ENCODE measurements around the gene ZNF362. TPM values are rescaled to one million over a fixed set of nuclear protein-coding genes. Genes with fewer than 3 reads are reported as not detected.

The ZNF362 gene
- total RNA-seq, 1 donor from 2014 or later, result 85.0 TPM

GRCh38 chr1:33310702-33311101, 54.4 kb downstream of the ZNF362 start:
- H3K9me3 Mint-ChIP-seq (ENCODE audit: low read depth), result no peaks in the 10 kb centered on the region
- no peak for TF ChIP-seq CTCF (IDR thresholded peaks at IDR 0.05)

GRCh38 chr1:33311706-33312412, 55.6 kb downstream of the ZNF362 start:
- no peak for TF ChIP-seq CTCF (IDR thresholded peaks at IDR 0.05)
- Mint-ChIP-seq H3K4me3 (ENCODE audit: unreplicated experiment) (no peak overlapping the region), H3K27me3 (ENCODE audit: low read depth) (no peaks in the 10 kb centered on the region), H3K27ac (ENCODE audit: unreplicated experiment) (peak overlapping the region; percentile 10), H3K4me1 (ENCODE audit: low read depth) (peaks cover 4% of the 10 kb centered on the region), H3K36me3 (ENCODE audit: low read depth) (peaks cover 6% of the 10 kb centered on the region), H3K9me3 (ENCODE audit: low read depth) (no peaks in the 10 kb centered on the region)
- DNase-seq (ENCODE audit: low spot score), result peak; percentile 69

More at GRCh38 chr1:33310702-33311101, 54.4 kb downstream of the ZNF362 start:
- no peak overlapping the region for H3K27ac Mint-ChIP-seq (ENCODE audit: unreplicated experiment)
- peaks cover 6% of the 10 kb centered on the region for H3K4me1 Mint-ChIP-seq (ENCODE audit: low read depth)
- H3K4me3 Mint-ChIP-seq (ENCODE audit: unreplicated experiment), result no peak overlapping the region
- H3K27me3 Mint-ChIP-seq (ENCODE audit: low read depth), result no peaks in the 10 kb centered on the region
- H3K36me3 Mint-ChIP-seq (ENCODE audit: low read depth), result peaks cover 6% of the 10 kb centered on the region
- DNase-seq (ENCODE audit: low spot score), result peak; percentile 75

GRCh38 chr1:33312413-33312749, 56.1 kb downstream of the ZNF362 start:
- Mint-ChIP-seq H3K27ac (ENCODE audit: unreplicated experiment) (no peak overlapping the region), H3K36me3 (ENCODE audit: low read depth) (peaks cover 6% of the 10 kb centered on the region), H3K4me3 (ENCODE audit: unreplicated experiment) (no peak overlapping the region), H3K9me3 (ENCODE audit: low read depth) (no peaks in the 10 kb centered on the region), H3K4me1 (ENCODE audit: low read depth) (peaks cover 4% of the 10 kb centered on the region), H3K27me3 (ENCODE audit: low read depth) (no peaks in the 10 kb centered on the region)
- no peak for DNase-seq (ENCODE audit: low spot score)
- TF ChIP-seq CTCF (IDR thresholded peaks at IDR 0.05), result no peak

- Mint-ChIP-seq H3K27ac (ENCODE audit: unreplicated experiment) (no peak overlapping the region), H3K4me1 (ENCODE audit: low read depth) (peaks cover 15% of the 10 kb centered on the region), H3K4me3 (ENCODE audit: unreplicated experiment) (no peak overlapping the region), H3K36me3 (ENCODE audit: low read depth) (peaks cover 6% of the 10 kb centered on the region), H3K9me3 (ENCODE audit: low read depth) (no peaks in the 10 kb centered on the region), H3K27me3 (ENCODE audit: low read depth) (no peaks in the 10 kb centered on the region)
- TF ChIP-seq CTCF (IDR thresholded peaks at IDR 0.05), result no peak
- DNase-seq (ENCODE audit: low spot score), result peak; percentile 71
Measured at GRCh38 chr1:33314416-33314815, 58.1 kb downstream of the ZNF362 start.

- no peak for TF ChIP-seq CTCF (IDR thresholded peaks at IDR 0.05)
- no peaks in the 10 kb centered on the region for H3K27me3 Mint-ChIP-seq (ENCODE audit: low read depth)
- no peaks in the 10 kb centered on the region for H3K9me3 Mint-ChIP-seq (ENCODE audit: low read depth)
- peaks cover 6% of the 10 kb centered on the region for H3K36me3 Mint-ChIP-seq (ENCODE audit: low read depth)
- H3K27ac Mint-ChIP-seq (ENCODE audit: unreplicated experiment), result no peak overlapping the region
- no peak overlapping the region for H3K4me3 Mint-ChIP-seq (ENCODE audit: unreplicated experiment)
- peaks cover 15% of the 10 kb centered on the region for H3K4me1 Mint-ChIP-seq (ENCODE audit: low read depth)
- peak; percentile 62 for DNase-seq (ENCODE audit: low spot score)
Measured at GRCh38 chr1:33316601-33317000, 60.3 kb downstream of the ZNF362 start.
